ENCODE data around the gene SPTBN2.

- no peak for TF ChIP-seq POLR2A (IDR thresholded peaks at IDR 0.05; ENCODE audit: low read length)
- no peak for TF ChIP-seq GATA1 (IDR thresholded peaks at IDR 0.05; ENCODE audit: low read depth, low read length)
Observed at GRCh38 chr11:66659763-66660162, 69.3 kb downstream of the SPTBN2 start.
